ENCODE measurements around the gene FARP1. TPM values are rescaled to one million over a fixed set of nuclear protein-coding genes. Genes with fewer than 3 reads are reported as not detected.
"Not testable (repeated sequence)": the region's sequence is repeated elsewhere in the genome, so short reads cannot be mapped to it uniquely, and the experiment has no call there.

The FARP1 gene
- polyA plus RNA-seq, 2 of the 4 experiments (the other 2 are of a cell fraction): 9.4 to 13.0 TPM

DNA sequence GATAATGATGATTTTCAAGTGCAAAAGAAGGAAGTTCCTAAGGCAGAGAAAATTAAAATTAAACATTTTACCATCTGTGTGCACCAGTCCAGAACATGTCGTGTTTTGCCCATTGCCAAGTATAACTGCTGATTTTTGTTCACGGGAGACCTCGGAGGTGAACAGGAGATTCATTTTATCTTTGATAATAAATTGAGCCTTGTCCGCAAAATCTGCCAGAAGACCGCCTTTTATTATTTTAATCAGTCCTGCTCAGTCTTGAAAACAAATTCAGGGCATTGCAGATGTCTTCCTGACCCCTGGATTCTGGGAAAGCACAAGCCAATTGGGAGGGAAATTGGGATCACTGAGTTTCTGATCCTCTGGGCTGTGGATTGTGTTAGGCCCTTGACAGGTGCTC is 268.1 kb downstream of the FARP1 start (continued):
- no peak for TF ChIP-seq FOSL2 (IDR thresholded peaks at IDR 0.05)
- no peak for TF ChIP-seq FOSL2 (CRISPR knock-in tag; IDR thresholded peaks at IDR 0.05)
- TF ChIP-seq ZSCAN20 (CRISPR knock-in tag; IDR thresholded peaks at IDR 0.05): no peak
- TF ChIP-seq, protein P1, sequence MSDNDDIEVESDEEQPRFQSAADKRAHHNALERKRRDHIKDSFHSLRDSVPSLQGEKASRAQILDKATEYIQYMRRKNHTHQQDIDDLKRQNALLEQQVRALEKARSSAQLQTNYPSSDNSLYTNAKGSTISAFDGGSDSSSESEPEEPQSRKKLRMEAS (IDR thresholded peaks at IDR 0.05): no peak
- TF ChIP-seq MAZ (IDR thresholded peaks at IDR 0.05; ENCODE audit: borderline replicate concordance, low read depth, low read length): no peak

DNA sequence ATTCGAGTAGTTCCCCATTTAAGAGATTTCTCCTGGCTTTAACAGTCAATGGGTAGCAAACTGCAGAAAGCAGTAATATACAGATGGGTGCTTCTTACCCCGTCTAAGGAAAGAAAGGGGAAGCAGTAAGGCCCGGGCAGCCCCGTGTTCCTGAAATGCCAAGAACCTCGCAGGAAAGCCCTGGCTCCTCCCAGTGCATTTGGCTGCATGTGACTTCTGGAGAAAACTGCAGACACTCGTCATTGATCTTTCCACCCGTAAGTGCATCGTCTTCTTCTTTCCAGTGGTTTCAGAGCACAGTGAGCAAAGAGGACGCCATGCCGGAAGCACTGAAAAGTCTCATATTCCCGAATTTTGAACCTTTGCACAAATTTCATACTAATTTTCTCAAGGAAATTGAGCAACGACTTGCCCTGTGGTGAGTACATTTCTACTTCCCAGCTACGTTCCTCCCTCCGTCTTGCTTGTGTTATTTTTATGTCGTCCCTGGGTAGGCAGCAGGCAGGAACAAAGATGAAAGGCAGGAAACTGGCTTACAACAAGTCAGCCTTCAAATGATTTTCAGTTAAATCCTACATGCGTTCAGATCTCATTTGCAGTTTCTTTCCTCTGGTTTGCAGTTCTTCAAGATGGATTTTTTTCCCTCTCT is 268.8 kb downstream of the FARP1 start:
- FAIRE-seq: no peak
- Histone ChIP-seq H3K27ac (no peak overlapping the region), H3K4me3 (no peak overlapping the region), H3K9me3 (no peaks in the 10 kb centered on the region), H3K4me2 (no peak overlapping the region), H3K4me1 (no peaks in the 10 kb centered on the region)
- ChIA-PET POLR2A (no interaction called here), CTCF (no interaction called here)
- no peak for DNase-seq (ENCODE audit: low read depth in 1 of 2, low spot score in 1 of 2)
- TF ChIP-seq MAZ (IDR thresholded peaks at IDR 0.05; ENCODE audit: borderline replicate concordance, low read depth, low read length) (no peak), NR3C1 (IDR thresholded peaks at IDR 0.05) (no peak), RNF2 (IDR thresholded peaks at IDR 0.05; ENCODE audit: borderline replicate concordance, low read depth) (no peak), HOXB13 (CRISPR knock-in tag; IDR thresholded peaks at IDR 0.05; ENCODE audit: low read depth) (no peak), ZSCAN20 (CRISPR knock-in tag; IDR thresholded peaks at IDR 0.05) (no peak), MYC (IDR thresholded peaks at IDR 0.05; ENCODE audit: borderline replicate concordance, low read length) (no peak), HOXB5 (CRISPR knock-in tag; IDR thresholded peaks at IDR 0.05) (no peak), CHD2 (IDR thresholded peaks at IDR 0.05; ENCODE audit: low read length, partially characterized antibody) (no peak), EHMT2 (IDR thresholded peaks at IDR 0.05; ENCODE audit: low read depth) (no peak), ESRRA (IDR thresholded peaks at IDR 0.05; ENCODE audit: borderline replicate concordance, low read length) (no peak), HEYL (CRISPR knock-in tag; IDR thresholded peaks at IDR 0.05) (no peak), RARB (CRISPR knock-in tag; IDR thresholded peaks at IDR 0.05) (no peak)
- TF ChIP-seq, protein P2, sequence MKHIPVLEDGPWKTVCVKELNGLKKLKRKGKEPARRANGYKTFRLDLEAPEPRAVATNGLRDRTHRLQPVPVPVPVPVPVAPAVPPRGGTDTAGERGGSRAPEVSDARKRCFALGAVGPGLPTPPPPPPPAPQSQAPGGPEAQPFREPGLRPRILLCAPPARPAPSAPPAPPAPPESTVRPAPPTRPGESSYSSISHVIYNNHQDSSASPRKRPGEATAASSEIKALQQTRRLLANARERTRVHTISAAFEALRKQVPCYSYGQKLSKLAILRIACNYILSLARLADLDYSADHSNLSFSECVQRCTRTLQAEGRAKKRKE (CRISPR knock-in tag; IDR thresholded peaks at IDR 0.05; ENCODE audit: low read depth): no peak
- 84% methylated on average over 16 of the region's 16 CpGs for WGBS (ENCODE audit: missing lambda C conversion rate)
- ATAC-seq: no peak

DNA sequence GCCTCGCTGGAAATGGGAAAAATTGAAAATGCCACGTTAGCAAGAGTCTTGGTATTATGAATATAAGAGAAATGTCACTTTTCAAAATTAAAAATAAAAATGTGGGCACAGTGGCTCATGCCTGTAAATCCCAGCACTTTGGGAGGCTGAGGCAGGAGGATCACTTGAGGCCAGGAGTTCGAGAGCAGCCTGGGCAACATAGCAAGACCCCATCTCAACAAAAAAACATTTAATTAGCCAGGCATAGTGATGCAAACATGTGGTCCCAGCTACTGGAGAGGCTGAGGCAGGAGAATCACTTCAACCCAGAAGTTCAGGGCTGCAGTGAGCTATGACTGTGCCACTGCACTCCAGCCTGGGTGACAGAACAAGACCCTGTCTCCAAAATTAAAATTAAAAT is 270.4 kb downstream of the FARP1 start:
- FAIRE-seq: not testable (repeated sequence)
- 94% methylated on average over 3 of the region's 3 CpGs for WGBS (ENCODE audit: missing lambda C conversion rate)

DNA sequence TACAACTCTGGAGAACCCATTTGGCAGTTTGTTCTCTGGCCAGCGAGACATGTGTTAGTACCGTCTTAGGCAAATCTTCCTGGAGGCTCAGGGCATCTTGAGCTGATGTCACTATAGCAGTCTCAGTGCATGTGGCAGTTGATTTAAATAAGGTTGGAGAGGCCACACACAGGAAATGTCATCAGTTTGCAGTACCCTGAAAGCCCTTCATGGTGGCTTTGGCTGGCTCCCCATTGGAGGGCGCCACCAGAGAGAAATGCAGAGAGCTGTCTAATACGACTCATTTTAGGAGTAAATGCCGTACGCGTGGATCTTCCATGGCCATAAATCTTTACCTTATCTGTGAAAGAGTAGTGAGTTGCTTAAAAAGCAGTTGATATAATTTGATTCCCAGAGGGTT is 270.9 kb downstream of the FARP1 start:
- Histone ChIP-seq H3K9me3 (no peaks in the 10 kb centered on the region), H3K4me3 (no peak overlapping the region), H3K27ac (no peak overlapping the region), H3K4me1 (no peaks in the 10 kb centered on the region), H3K4me2 (no peak overlapping the region)
- DNase-seq (ENCODE audit: low read depth in 1 of 2, low spot score in 1 of 2): no peak
- TF ChIP-seq BHLHE40 (IDR thresholded peaks at IDR 0.05; ENCODE audit: low read depth, low read length) (no peak), CHD2 (IDR thresholded peaks at IDR 0.05; ENCODE audit: low read length, partially characterized antibody) (no peak)
- ChIA-PET POLR2A (no interaction called here), CTCF (interaction anchor here (1.4 kb wide), 1 partner anchor 17 kb away, joined by 7 read pairs; no protein-coding TSS in a partner anchor)
- no peak for ATAC-seq
- FAIRE-seq: no peak
- 96% methylated on average over 7 of the region's 7 CpGs for WGBS (ENCODE audit: missing lambda C conversion rate)

More for the DNA sequence above, 270.4 kb downstream of the FARP1 start:
- CTCF ChIA-PET; H3K9me3 ChIP-seq; H3K4me2 ChIP-seq; DNase-seq (ENCODE audit: low read depth in 1 of 2, low spot score in 1 of 2); H3K27ac ChIP-seq; H3K4me1 ChIP-seq; ATAC-seq; POLR2A ChIA-PET; H3K4me3 ChIP-seq: not testable (repeated sequence)

Data from A549 (cell line).